GM21723 (cell line): ENCODE measurements around the gene CELA2B.
"Not testable (repeated sequence)": the region's sequence is repeated elsewhere in the genome, so short reads cannot be mapped to it uniquely, and the experiment has no call there.

Experiments
- ATAC-seq: cut with Tn5 transposase; IDR thresholded peaks from one replicate; pipeline ENCODE4 v1.9.1; 2021; ENCODE audit warnings: mild to moderate bottlenecking, moderate library complexity; ENCODE audit not compliant: unreplicated experiment

CELA2B gene

DNA sequence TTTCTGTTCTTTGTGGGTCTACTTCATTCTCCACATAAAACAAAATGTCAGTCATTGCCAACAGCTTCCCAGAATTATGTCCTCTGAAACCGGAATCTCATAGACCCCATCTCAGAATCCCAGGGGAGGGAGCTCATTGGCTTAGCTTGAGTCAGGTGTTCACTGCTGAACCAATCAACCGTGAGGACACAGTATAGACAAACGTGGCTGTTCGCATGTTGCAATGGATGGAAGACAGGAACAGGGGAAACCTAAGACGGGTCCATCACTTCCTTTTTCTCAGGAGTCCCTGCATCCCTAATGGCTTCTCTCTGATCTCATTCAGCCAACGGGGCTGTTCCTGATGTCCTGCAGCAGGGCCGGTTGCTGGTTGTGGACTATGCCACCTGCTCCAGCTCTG is 10.2 kb upstream of the CELA2B start:
- ATAC-seq: no peak

DNA sequence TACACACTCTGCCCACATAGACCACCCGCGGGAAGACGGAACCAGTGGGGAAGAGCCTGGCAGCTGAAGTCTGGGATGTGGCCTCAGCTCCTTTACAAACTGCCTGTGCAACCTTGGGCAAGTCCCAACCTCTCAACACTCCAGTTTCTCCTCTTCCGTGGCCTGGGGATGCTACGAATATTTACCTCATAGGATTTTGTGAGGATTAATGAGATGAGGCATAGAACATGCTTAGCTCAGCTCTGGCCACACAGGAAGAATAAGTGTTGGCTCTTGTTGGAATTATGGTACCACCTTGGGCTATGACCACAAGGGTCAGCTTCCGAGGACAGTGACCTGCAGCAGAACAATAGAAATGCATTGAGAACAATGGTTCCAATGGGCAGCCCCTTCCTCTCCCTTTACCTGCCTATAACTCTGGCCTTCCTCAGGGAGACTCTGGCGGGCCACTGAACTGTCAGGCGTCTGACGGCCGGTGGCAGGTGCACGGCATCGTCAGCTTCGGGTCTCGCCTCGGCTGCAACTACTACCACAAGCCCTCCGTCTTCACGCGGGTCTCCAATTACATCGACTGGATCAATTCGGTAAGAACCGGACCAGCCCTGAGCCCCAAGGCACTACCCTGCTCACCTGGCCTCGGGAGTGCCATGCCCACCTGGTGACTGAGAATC is 8.8 kb upstream of the CELA2B start:
- not testable (repeated sequence) for ATAC-seq

DNA sequence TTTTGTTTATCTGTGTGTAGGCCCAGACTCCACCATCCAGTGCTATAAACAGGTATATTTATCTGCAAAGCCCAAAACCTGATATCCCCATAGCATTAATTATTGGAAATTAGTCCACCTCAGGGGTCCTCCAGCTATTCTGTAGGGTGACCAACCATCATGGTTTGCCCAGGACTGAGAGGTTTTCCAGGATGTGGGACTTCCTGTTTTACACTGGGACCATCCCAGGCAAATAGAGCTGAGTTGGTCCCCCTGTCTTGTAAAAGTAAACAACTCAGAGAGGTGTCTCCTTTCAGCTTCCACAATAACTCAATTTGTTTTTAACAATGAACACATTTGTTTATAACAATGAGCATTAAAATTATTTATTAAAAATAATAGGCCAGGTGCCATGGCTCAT is 7.8 kb upstream of the CELA2B start:
- ATAC-seq: no peak

DNA sequence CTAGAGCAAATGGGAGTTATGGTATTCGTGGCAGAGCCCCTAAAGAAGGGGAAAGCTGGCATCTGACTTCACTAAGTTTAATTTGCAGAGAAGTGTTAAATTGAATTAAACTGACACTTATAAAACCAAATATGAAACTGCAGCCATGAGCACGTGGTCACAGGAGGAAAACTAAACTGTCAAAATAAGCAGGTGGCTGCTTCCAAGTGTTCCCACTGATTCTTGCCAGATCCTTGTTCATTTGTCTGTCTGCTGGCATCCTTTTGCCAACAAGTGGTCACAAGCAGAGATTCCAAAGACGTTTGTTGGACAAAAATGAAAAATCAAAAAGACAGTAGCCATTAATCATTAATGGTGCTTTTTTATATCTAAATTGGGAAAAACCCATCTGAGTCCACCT is 6.5 kb upstream of the CELA2B start:
- ATAC-seq: no peak

DNA sequence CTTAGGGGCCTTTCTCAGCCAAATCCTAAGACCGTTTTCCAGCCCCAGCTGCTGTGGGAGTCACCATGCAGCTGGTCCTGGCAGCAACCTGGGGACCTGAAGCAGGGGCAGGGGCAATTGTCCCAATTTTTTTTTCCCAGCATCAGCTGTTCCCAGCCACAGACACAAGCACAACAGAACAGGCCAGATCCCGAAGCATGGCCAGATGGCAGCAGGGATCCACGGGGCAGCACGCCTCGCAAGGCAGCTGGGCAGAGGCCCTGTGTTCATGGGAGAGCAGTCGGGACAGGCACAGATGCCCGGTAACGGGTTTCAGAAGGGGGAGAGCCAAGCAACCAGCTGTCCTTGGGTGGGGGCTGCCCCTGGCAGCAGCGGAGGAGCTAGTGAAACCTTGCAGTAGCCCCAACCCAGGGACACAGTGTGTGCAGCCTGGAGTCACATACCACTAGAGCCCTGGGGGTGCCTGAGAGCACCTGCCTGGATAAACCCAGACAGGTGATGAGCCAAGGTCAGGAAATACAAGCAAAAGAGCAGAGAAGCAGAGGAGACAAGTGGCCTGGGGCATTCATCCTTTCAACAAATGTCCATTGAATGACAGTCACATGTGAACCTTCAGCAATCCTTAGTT is 6.0 kb upstream of the CELA2B start:
- not testable (repeated sequence) for ATAC-seq

DNA sequence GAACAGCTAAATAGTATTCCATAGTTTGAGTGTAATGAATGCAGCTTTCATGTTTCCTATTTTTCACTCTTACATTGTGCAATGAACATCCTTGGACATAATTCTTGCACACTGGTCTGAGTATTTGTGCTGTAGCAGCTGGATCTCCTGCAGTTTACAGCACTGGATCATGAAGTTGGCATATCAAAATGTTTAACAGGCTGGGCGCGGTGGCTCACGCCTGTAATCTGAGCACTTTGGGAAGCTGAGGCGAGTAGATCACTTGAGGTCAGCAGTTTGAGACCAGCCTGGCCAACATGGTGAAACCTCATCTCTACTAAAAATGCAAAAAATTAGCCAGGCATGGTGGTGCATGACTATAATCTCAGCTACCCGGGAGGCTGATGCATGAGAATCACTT is 4.8 kb upstream of the CELA2B start:
- ATAC-seq: not testable (repeated sequence)

DNA sequence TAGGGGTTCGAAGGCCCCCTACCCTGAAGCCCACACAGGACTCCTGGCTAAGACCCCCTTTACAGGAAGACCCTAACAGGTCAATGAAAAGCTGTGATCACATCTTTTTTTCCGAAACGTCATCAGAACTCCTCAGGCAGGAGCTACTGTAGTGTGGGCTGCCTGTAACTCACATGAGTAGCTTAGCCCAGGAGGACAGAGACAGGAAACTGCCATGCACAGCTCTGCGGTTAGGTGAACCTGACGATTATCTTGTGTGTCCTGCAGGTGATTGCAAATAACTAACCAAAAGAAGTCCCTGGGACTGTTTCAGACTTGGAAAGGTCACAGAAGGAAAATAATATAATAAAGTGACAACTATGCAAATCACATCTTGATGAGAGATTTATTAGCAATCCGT is 4.2 kb upstream of the CELA2B start:
- not testable (repeated sequence) for ATAC-seq

DNA sequence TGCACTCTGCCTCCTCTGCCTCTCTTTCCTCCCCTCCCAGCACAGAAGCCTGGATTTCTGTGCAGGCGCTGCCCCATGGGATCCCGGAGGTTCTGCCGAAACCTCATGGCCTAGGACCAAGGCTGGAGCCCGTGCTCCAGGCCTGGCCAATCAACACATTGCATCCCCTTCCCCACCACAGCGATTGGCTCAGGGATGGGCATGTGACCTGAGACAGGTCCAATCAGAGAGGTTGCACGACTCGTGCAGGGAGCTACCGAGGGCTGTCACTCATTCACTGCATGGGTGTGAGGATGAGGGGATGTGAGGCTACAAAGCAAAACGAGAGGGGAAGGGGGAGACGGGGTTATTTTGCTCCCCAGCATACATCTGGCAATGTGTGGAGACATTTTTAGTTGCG is 3.3 kb upstream of the CELA2B start:
- ATAC-seq: no peak

DNA sequence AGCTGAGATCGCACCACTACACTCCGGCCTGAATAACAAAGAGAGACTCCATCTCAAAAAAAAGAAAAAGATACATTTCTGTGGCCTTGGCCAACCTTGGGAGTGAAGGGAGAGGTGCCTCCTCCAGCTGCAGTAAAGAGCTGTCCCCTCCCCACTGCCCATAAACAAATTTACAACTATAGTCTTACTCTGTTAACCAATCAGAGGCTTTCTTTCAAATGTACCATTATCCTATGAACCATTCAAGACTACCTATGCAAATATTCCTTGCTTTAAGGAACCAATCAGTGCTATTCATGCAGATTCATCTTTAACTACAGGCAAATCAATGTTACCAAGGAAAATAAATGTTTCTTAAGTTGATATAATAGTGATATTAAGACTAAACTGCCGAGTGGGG is 1.0 kb downstream of the CELA2B start:
- ATAC-seq: no peak

DNA sequence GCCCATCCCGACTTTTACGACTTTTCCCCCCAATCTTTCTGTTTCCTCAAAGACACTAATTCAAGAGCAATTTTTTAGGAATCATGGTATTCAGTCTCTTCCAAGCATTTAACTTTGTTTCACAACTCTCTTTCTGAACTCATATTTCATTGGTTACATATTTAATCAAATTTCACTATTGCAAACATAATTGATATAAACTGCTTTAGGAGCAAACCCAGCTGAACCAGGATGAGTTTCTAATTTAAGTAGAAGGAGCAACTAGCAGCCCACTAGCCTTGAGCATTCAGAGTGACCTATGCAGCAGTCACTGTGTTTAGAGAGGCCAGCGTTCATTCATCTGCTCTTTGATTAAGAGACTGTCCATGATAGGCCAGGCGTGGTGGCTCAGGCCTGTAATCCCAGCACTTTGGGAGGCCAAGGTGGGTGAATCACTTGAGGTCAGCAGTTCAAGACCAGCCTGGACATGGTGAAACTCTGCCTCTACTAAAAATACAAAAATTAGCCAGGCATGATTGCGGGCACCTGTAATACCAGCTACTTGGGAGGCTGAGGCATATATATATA is 1.8 kb downstream of the CELA2B start:
- no peak for ATAC-seq

DNA sequence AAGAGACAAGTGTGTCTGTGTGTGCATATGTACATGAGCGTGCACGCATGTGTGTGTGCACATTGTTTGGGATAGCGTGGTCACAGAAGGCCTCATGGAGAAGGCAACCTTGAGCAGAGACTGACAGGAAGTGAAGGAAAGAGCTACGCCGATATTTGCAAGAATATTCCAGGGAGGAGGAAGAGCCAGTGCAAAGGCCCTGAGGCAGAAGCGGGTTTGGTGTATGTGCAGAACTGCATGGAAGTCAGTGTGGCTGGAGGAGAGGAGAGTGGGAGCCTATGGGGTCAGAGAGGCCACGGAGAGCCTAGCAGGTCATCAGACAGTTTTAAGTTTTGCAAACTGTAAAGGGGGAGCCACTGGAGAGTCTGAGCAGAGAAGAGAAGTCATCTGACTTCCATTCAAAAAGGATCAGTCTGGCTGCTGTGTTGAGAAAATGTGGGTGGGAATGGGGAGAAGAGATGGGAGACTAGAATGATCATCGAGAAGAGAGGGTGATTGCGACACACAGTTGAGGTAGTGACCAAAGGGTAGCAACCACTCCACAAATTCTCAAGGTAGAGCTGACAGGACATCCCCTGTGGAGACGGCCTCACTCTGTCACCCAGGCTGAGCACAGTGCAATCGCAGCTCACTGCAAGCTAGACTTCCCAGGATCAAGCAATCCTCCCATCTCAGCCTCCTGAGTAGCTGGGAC is 3.9 kb downstream of the CELA2B start:
- ATAC-seq: no peak

DNA sequence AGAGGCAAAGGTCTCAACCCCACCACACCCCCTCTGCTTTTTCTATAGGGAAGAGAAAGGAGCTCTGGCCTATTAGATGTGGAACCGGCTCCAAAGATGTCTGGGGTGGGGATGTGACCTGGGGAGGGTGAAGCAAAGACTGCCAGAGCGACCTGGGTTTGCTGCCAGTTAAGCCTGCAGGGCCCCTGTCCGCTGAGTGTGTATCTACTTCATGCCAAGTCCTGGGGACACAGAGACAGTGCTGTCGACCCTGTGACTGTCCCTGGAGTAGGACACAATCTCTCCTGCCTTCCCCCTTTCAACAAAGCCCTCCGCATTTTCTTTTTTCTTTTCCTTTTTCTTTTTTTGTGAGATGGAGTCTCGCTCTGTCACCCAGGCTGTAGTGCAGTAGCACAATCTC is 6.6 kb downstream of the CELA2B start:
- ATAC-seq: not testable (repeated sequence)

DNA sequence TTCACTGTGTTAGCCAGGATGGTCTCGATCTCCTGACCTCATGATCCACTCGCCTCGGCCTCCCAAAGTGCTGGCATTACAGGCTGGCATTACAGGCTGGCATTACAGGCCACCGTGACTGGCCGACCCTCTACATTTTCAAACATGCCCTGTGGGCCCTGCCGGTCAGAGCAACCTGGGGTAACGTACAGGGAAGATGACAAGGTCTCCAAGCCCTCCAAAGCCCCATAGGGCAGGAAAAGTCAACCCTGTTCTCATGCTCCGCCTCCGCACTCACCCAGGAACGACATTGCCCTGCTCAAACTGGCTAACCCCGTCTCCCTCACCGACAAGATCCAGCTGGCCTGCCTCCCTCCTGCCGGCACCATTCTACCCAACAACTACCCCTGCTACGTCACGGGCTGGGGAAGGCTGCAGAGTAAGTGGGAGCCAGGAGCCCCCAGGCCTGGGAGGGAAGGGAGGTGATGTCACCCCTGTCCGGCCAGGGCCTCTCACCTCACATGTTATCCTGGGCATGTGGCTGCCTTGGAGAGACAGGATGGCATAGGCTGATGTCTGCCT is 7.2 kb downstream of the CELA2B start:
- not testable (repeated sequence) for ATAC-seq

DNA sequence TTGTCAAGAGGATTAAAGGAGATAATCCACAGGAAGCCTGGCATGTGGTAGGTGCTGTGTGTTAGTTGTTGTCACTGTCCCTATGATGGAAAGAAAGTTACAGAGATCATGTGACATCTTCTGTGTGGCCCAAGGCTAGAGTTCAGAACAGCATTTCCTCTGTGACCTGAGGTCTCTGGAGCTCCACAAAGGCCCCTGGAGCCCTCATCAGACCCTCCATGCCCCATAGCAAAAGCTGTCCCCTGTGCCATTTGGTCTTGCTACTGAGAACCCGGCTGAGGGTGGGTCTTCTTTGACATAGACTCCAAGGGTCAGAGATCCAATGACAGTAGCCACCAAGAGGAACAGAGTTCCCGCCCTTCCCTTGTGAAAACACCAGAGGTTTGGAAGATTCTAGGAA is 8.1 kb downstream of the CELA2B start:
- no peak for ATAC-seq

DNA sequence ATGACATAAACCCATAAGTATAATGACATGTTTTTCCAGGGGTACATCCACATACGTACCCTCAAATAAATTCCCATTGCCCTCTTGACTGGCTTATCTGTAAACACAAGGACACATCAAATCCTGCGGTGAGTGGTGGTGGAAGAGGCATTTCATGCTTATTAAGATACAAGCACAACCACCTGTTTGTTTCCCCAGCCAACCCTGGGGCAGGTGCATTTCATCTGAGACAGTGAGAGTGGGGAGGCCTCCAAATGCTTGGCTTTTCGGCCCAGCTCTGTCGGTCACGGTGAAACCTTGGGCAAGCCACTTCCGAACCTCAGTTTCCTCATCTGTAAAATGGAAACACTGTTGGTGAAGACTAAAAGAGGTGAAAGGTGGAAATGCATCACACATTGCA is 8.5 kb downstream of the CELA2B start:
- not testable (repeated sequence) for ATAC-seq

DNA sequence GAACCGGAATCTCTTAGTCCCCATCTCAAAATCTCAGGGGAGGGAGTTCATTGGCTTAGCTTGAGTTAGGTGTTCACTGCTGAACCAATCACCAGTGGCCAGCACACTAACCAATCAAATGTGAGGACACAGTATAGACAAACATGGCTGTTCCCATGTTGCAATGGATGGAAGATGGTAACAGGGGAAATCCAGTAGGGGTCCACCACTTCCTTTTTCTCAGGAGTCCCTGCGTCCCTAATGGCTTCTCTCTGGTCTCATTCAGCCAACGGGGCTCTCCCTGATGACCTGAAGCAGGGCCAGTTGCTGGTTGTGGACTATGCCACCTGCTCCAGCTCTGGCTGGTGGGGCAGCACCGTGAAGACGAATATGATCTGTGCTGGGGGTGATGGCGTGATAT is 9.7 kb downstream of the CELA2B start:
- ATAC-seq: no peak

DNA sequence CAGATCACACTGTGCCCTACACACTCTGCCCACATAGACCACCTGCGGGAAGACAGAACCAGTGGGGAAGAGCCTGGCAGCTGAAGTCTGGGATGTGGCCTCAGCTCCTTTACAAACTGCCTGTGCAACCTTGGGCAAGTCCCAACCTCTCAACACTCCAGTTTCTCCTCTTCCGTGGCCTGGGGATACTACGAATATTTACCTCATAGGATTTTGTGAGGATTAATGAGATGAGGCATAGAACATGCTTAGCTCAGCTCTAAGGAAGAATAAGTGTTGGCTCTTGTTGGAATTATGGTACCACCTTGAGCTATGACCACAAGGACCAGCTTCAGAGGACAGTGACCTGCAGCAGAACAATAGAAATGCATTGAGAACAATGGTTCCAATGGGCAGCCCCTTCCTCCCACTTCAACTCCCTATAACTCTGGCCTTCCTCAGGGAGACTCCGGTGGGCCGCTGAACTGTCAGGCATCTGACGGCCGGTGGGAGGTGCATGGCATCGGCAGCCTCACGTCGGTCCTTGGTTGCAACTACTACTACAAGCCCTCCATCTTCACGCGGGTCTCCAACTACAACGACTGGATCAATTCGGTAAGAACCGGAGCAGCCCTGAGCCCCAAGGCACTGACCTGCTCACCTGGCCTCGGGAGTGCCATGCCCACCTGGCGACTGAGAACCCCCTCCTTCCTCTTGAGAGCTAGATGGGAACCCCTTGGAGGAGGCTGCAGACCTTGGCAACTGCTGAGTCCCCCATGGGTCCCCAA is 11.1 kb downstream of the CELA2B start:
- ATAC-seq: not testable (repeated sequence)

DNA sequence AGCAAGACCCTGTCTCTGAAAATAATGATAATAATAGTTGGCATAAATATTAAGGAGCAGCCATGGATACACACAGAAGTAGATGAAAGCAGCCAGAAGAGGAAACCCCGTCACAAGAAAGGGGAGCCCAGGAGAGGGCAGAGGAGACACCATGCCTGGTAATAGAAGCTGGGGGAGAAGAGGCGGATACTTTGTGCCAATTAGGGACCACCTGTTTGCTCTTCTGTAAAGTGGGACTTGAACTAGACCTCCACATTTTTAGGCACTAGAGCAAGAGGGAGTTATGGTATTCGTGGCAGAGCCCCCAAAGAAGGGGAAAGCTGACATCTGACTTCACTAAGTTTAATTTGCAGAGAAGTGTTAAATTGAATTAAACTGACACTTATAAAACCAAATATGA is 12.5 kb downstream of the CELA2B start:
- no peak for ATAC-seq

DNA sequence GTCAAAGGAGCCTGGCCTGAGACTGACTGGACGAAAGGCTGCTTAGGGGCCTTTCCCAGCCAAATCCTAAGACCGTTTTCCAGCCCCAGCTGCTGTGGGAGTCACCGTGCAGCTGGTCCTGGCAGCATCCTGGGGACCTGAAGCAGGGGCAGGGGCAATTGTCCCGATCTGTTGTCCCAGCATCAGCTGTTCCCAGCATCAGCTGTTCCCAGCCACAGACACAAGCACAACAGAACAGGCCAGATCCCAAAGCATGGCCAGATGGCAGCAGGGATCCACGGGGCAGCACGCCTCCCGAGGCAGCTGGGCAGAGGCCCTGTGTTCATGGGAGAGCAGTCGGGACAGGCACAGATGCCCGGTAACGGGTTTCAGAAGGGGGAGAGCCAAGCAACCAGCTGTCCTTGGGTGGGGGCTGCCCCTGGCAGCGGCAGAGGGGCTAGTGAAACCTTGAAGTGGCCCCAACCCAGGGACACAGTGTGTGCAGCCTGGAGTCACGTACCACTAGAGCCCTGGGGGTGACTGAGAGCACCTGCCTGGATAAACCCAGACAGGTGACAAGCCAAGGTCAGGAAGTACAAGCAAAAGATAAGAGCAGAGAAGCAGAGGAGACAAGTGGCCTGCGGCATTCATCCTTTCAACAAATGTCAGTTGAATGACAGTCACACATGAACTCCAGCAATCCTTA is 13.3 kb downstream of the CELA2B start:
- ATAC-seq: no peak

DNA sequence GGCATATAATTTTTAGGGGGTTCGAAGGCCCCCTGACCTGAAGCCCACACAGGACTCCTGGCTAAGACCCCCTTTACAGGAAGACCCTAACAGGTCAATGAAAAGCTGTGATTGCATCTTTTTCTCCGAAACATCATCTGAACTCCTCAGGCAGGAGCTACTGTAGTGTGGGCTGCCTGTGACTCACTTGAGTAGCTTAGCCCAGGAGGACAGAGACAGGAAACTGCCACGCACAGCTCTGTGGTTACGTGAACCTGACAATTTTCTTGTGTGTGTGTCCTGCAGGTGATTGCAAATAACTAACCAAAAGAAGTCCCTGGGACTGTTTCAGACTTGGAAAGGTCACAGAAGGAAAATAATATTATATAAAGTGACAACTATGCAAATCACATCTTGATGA is 15.1 kb downstream of the CELA2B start:
- ATAC-seq: not testable (repeated sequence)
